Measurements from ENCODE around the gene RALY.

DNA sequence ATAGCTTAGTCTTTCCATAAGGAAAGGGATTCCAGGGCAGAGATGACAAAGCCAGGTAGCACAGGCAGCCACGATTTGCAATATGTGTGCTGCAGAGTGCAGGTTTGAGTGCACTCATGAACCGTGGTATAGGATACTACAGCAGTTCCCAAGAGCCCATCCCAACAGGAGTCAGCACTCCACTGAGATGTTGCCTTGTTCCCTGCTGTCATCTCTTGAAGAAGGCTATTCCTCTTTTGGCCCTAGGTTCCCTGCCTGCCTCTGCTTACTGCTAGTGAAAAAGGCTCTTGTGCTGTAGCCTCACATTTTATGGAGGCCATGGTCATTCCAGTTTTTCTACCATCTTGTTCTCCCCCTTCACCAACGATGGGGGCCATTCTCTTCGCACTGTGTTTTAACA is 40.2 kb downstream of the RALY start:
- TF ChIP-seq, protein P1, sequence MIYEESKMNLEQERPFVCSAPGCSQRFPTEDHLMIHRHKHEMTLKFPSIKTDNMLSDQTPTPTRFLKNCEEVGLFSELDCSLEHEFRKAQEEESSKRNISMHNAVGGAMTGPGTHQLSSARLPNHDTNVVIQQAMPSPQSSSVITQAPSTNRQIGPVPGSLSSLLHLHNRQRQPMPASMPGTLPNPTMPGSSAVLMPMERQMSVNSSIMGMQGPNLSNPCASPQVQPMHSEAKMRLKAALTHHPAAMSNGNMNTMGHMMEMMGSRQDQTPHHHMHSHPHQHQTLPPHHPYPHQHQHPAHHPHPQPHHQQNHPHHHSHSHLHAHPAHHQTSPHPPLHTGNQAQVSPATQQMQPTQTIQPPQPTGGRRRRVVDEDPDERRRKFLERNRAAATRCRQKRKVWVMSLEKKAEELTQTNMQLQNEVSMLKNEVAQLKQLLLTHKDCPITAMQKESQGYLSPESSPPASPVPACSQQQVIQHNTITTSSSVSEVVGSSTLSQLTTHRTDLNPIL (CRISPR knock-in tag; IDR thresholded peaks at IDR 0.05; ENCODE audit: low read depth), result no peak
- TF ChIP-seq, protein P2, sequence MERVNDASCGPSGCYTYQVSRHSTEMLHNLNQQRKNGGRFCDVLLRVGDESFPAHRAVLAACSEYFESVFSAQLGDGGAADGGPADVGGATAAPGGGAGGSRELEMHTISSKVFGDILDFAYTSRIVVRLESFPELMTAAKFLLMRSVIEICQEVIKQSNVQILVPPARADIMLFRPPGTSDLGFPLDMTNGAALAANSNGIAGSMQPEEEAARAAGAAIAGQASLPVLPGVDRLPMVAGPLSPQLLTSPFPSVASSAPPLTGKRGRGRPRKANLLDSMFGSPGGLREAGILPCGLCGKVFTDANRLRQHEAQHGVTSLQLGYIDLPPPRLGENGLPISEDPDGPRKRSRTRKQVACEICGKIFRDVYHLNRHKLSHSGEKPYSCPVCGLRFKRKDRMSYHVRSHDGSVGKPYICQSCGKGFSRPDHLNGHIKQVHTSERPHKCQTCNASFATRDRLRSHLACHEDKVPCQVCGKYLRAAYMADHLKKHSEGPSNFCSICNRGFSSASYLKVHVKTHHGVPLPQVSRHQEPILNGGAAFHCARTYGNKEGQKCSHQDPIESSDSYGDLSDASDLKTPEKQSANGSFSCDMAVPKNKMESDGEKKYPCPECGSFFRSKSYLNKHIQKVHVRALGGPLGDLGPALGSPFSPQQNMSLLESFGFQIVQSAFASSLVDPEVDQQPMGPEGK (CRISPR knock-in tag; IDR thresholded peaks at IDR 0.05; ENCODE audit: borderline replicate concordance), result no peak
- TF ChIP-seq ZC3H10 (CRISPR knock-in tag; IDR thresholded peaks at IDR 0.05), result no peak
- TF ChIP-seq, protein P3, sequence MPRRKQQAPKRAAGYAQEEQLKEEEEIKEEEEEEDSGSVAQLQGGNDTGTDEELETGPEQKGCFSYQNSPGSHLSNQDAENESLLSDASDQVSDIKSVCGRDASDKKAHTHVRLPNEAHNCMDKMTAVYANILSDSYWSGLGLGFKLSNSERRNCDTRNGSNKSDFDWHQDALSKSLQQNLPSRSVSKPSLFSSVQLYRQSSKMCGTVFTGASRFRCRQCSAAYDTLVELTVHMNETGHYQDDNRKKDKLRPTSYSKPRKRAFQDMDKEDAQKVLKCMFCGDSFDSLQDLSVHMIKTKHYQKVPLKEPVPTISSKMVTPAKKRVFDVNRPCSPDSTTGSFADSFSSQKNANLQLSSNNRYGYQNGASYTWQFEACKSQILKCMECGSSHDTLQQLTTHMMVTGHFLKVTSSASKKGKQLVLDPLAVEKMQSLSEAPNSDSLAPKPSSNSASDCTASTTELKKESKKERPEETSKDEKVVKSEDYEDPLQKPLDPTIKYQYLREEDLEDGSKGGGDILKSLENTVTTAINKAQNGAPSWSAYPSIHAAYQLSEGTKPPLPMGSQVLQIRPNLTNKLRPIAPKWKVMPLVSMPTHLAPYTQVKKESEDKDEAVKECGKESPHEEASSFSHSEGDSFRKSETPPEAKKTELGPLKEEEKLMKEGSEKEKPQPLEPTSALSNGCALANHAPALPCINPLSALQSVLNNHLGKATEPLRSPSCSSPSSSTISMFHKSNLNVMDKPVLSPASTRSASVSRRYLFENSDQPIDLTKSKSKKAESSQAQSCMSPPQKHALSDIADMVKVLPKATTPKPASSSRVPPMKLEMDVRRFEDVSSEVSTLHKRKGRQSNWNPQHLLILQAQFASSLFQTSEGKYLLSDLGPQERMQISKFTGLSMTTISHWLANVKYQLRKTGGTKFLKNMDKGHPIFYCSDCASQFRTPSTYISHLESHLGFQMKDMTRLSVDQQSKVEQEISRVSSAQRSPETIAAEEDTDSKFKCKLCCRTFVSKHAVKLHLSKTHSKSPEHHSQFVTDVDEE (CRISPR knock-in tag; IDR thresholded peaks at IDR 0.05), result no peak
